HEK293 (cell line): Measurements from ENCODE around the gene RAD51AP1.

Source experiments
- CTCF ChIA-PET: fragments of 350-600 bp; formaldehyde crosslinking; extraction: SDS; loops from one replicate; lab custom pipeline; 2021; ENCODE audit warnings: antibody characterized with exemption; lab: Yijun Ruan, JAX
- POLR2A ChIA-PET: fragments of 300-600 bp; formaldehyde crosslinking; extraction: SDS; loops from one replicate; lab custom pipeline; 2020; ENCODE audit warnings: antibody characterized with exemption, inconsistent platforms; lab: Yijun Ruan, JAX
- H3K27ac ChIP-seq: fragments of 200-500 bp; sonication (Bioruptor generic); 2 replicates; pipeline ENCODE4 v1.5.1; 2014; ENCODE audit warnings: low read depth, low read length, control low read depth, inconsistent platforms; ENCODE audit errors: extremely low read depth
- H3K36me3 ChIP-seq, 2 experiments: fragments of 200-500 bp in 1 of 2; sonication (Bioruptor generic) in 1 of 2; 1 replicate in 1 of 2; 2 replicates in 1 of 2; pipeline ENCODE4 v1.5.1; 2014 to 2017; ENCODE audit warnings: inconsistent platforms in 2 of 2, low read length in 2 of 2; ENCODE audit not compliant: control insufficient read depth in 2 of 2, insufficient read depth in 1 of 2
- H3K4me1 ChIP-seq: fragments of 200-500 bp; sonication (Bioruptor generic); 2 replicates; pipeline ENCODE4 v1.5.1; 2014; ENCODE audit warnings: mild to moderate bottlenecking, low read length, inconsistent platforms; ENCODE audit not compliant: control insufficient read depth, insufficient read depth
- H3K4me3 ChIP-seq: 2 replicates; pipeline ENCODE4 v1.5.1; 2011; ENCODE audit warnings: low read depth, mild to moderate bottlenecking, control low read depth, low read length, moderate library complexity
- H3K9me3 ChIP-seq: fragments of 200-500 bp; sonication (Bioruptor generic); 2 replicates; pipeline ENCODE4 v1.5.1; 2014; ENCODE audit warnings: low read depth, low read length, inconsistent platforms; ENCODE audit not compliant: control insufficient read depth, insufficient read depth
- HOXA7 ChIP-seq: sonication (generic); formaldehyde crosslinking; IDR thresholded peaks from 2 replicates; pipeline ENCODE4 v1.8.1; 2022; ENCODE audit warnings: missing genetic modification reagents, borderline replicate concordance
- KLF17 ChIP-seq: fragments of 450-650 bp; formaldehyde crosslinking; IDR thresholded peaks from 2 replicates; pipeline ENCODE4 v1.5.1; 2016; ENCODE audit warnings: missing biosample characterization, missing genetic modification characterization
- OVOL3 ChIP-seq: fragments of 450-650 bp; formaldehyde crosslinking; IDR thresholded peaks from 2 replicates; pipeline ENCODE4 v1.5.1; 2016; ENCODE audit warnings: missing biosample characterization, missing genetic modification characterization
- PRDM4 ChIP-seq: fragments of 450-650 bp; formaldehyde crosslinking; IDR thresholded peaks from 2 replicates; pipeline ENCODE4 v1.5.1; 2017; ENCODE audit warnings: missing biosample characterization, missing genetic modification characterization
- REPIN1 ChIP-seq: fragments of 450-650 bp; formaldehyde crosslinking; IDR thresholded peaks from 2 replicates; pipeline ENCODE4 v1.5.1; 2017; ENCODE audit warnings: missing biosample characterization, missing genetic modification characterization, low read depth
- SALL2 ChIP-seq: fragments of 450-650 bp; formaldehyde crosslinking; IDR thresholded peaks from 2 replicates; pipeline ENCODE4 v1.5.0; 2017; ENCODE audit warnings: missing biosample characterization, mild to moderate bottlenecking, missing genetic modification characterization, borderline replicate concordance
- YY2 ChIP-seq: fragments of 450-650 bp; formaldehyde crosslinking; IDR thresholded peaks from 2 replicates; pipeline ENCODE4 v1.5.1; 2016; ENCODE audit warnings: missing biosample characterization, missing genetic modification characterization
- ZNF138 ChIP-seq: fragments of 450-650 bp; formaldehyde crosslinking; IDR thresholded peaks from 2 replicates; pipeline ENCODE4 v1.5.1; 2016; ENCODE audit warnings: missing biosample characterization, missing genetic modification characterization, borderline replicate concordance
- ZNF148 ChIP-seq: fragments of 450-650 bp; formaldehyde crosslinking; IDR thresholded peaks from 2 replicates; pipeline ENCODE4 v1.5.0; 2017; ENCODE audit warnings: missing biosample characterization, missing genetic modification characterization, borderline replicate concordance
- ZNF175 ChIP-seq: fragments of 450-650 bp; formaldehyde crosslinking; IDR thresholded peaks from 2 replicates; pipeline ENCODE4 v1.5.1; 2016; ENCODE audit warnings: missing biosample characterization, missing genetic modification characterization
- ZNF302 ChIP-seq: fragments of 450-650 bp; formaldehyde crosslinking; IDR thresholded peaks from 2 replicates; pipeline ENCODE4 v1.5.1; 2016; ENCODE audit warnings: missing biosample characterization, missing genetic modification characterization, low read depth
- ZNF544 ChIP-seq: fragments of 450-650 bp; formaldehyde crosslinking; IDR thresholded peaks from 2 replicates; pipeline ENCODE4 v1.5.0; 2017; ENCODE audit warnings: missing biosample characterization, missing genetic modification characterization
- ZNF571 ChIP-seq: fragments of 450-650 bp; formaldehyde crosslinking; IDR thresholded peaks from 2 replicates; pipeline ENCODE4 v1.5.0; 2017; ENCODE audit warnings: missing biosample characterization, missing genetic modification characterization
- ZNF600 ChIP-seq: fragments of 450-650 bp; formaldehyde crosslinking; IDR thresholded peaks from 2 replicates; pipeline ENCODE4 v1.5.1; 2016; ENCODE audit warnings: missing biosample characterization, missing genetic modification characterization
- ZNF610 ChIP-seq: fragments of 450-650 bp; formaldehyde crosslinking; IDR thresholded peaks from 2 replicates; pipeline ENCODE4 v1.5.1; 2016; ENCODE audit warnings: missing biosample characterization, missing genetic modification characterization, borderline replicate concordance
- ZNF621 ChIP-seq: fragments of 450-650 bp; formaldehyde crosslinking; IDR thresholded peaks from 2 replicates; pipeline ENCODE4 v1.5.1; 2017; ENCODE audit warnings: missing biosample characterization, missing genetic modification characterization
- ZNF624 ChIP-seq: fragments of 450-650 bp; formaldehyde crosslinking; IDR thresholded peaks from 2 replicates; pipeline ENCODE4 v1.5.1; 2017; ENCODE audit warnings: missing biosample characterization, missing genetic modification characterization
- ZNF654 ChIP-seq: fragments of 450-650 bp; formaldehyde crosslinking; IDR thresholded peaks from 2 replicates; pipeline ENCODE4 v1.5.1; 2016; ENCODE audit warnings: low read depth, missing biosample characterization, missing genetic modification characterization
- ZNF776 ChIP-seq: fragments of 450-650 bp; formaldehyde crosslinking; IDR thresholded peaks from 2 replicates; pipeline ENCODE4 v1.5.0; 2017; ENCODE audit warnings: missing biosample characterization, missing genetic modification characterization, borderline replicate concordance
- ZSCAN5A ChIP-seq: fragments of 450-650 bp; formaldehyde crosslinking; IDR thresholded peaks from 2 replicates; pipeline ENCODE4 v1.5.1; 2016; ENCODE audit warnings: missing biosample characterization, missing genetic modification characterization
- ZXDB ChIP-seq: fragments of 450-650 bp; formaldehyde crosslinking; IDR thresholded peaks from 2 replicates; pipeline ENCODE4 v1.5.1; 2016; ENCODE audit warnings: missing biosample characterization, missing genetic modification characterization
- TF ChIP-seq, protein P1 (sequence below): fragments of 450-650 bp; formaldehyde crosslinking; IDR thresholded peaks from 2 replicates; pipeline ENCODE4 v1.5.1; 2016; ENCODE audit warnings: missing biosample characterization, missing genetic modification characterization, low read depth

RAD51AP1 gene

DNA sequence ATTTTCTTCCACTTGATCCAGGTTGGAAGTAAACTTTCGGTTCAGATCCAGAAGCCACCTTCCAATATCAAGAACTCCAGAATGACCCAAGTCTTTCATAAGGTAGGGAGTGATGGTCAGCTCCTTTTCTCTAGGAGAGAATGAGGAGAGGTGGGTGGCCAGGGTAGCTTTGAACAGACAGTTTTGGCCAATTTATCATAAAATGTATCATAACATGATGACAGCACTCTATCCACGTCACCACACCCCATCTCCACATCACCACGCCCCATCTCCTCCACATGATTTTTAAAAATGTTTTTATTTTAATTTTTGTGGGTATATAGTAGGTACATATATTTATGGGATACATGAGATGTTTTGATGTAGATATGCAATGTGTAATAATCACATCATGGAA lies 50.2 kb downstream of the RAD51AP1 start:
- CTCF ChIA-PET, result interaction anchor here (0.6 kb wide), 1 partner anchor 268 kb away, joined by 4 read pairs; no protein-coding TSS in a partner anchor
- POLR2A ChIA-PET, result no interaction called here
- no peak overlapping the region for H3K4me3 ChIP-seq

DNA sequence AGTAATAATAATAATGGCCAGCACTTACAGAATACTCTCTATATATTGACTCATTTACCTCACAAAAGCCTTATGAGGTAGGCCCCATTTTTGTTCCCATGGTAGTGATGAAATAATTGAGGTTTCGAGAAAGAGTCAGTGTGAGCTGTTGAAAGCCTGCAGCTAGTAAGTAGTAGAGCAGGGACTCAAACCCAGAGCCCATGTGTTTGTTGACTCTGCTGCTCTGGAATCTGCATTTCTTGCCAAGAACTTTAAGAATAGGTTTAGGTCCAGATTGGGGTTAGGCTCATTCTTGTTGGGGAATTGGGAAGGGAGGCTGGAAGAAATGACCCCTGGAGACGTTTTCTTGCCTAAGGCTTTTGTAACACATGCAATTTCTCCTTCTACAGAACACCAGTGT lies 51.3 kb downstream of the RAD51AP1 start:
- Histone ChIP-seq H3K4me1 (no peaks in the 10 kb centered on the region), H3K9me3 (no peaks in the 10 kb centered on the region), H3K36me3 (no peaks in the 10 kb centered on the region), H3K4me3 (no peak overlapping the region), H3K27ac (no peak overlapping the region)
- ChIA-PET POLR2A (no interaction called here), CTCF (interaction anchor here (0.6 kb wide), 1 partner anchor 431 kb away, joined by 3 read pairs; no protein-coding TSS in a partner anchor)
- TF ChIP-seq ZNF302 (tag by site-specific recombination), result no peak
- no peak for TF ChIP-seq PRDM4 (tag by site-specific recombination)
- no peak for TF ChIP-seq ZNF624 (tag by site-specific recombination)
- TF ChIP-seq ZNF600 (tag by site-specific recombination), result no peak
- TF ChIP-seq ZNF138 (tag by site-specific recombination), result no peak
- TF ChIP-seq ZSCAN5A, result no peak
- TF ChIP-seq ZNF175 (tag by site-specific recombination), result no peak
- TF ChIP-seq, protein P1, sequence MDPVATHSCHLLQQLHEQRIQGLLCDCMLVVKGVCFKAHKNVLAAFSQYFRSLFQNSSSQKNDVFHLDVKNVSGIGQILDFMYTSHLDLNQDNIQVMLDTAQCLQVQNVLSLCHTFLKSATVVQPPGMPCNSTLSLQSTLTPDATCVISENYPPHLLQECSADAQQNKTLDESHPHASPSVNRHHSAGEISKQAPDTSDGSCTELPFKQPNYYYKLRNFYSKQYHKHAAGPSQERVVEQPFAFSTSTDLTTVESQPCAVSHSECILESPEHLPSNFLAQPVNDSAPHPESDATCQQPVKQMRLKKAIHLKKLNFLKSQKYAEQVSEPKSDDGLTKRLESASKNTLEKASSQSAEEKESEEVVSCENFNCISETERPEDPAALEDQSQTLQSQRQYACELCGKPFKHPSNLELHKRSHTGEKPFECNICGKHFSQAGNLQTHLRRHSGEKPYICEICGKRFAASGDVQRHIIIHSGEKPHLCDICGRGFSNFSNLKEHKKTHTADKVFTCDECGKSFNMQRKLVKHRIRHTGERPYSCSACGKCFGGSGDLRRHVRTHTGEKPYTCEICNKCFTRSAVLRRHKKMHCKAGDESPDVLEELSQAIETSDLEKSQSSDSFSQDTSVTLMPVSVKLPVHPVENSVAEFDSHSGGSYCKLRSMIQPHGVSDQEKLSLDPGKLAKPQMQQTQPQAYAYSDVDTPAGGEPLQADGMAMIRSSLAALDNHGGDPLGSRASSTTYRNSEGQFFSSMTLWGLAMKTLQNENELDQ (tag by site-specific recombination), result no peak
- no peak for TF ChIP-seq ZNF571 (tag by site-specific recombination)

More for the DNA sequence above, 50.2 kb downstream of the RAD51AP1 start:
- Histone ChIP-seq H3K9me3 (no peaks in the 10 kb centered on the region), H3K36me3 (no peaks in the 10 kb centered on the region), H3K4me1 (no peaks in the 10 kb centered on the region), H3K27ac (no peak overlapping the region)
- no peak for TF ChIP-seq ZNF776 (tag by site-specific recombination)
- TF ChIP-seq KLF17, result no peak

- ChIA-PET CTCF (interaction anchor here (0.6 to 2.5 kb wide), 4 partner anchors 14 to 167 kb away, joined by 3 to 18 read pairs (median 3); no protein-coding TSS in a partner anchor), POLR2A (no interaction called here)
- no peak overlapping the region for H3K4me3 ChIP-seq
- H3K36me3 ChIP-seq, result no peaks in the 10 kb centered on the region
- no peaks in the 10 kb centered on the region for H3K4me1 ChIP-seq
- H3K27ac ChIP-seq, result no peak overlapping the region
- H3K9me3 ChIP-seq, result no peaks in the 10 kb centered on the region
- TF ChIP-seq SALL2 (tag by site-specific recombination) (no peak), OVOL3 (tag by site-specific recombination) (no peak), ZNF654 (tag by site-specific recombination) (no peak), ZNF610 (tag by site-specific recombination) (no peak), ZNF148 (no peak), REPIN1 (tag by site-specific recombination) (no peak), YY2 (tag by site-specific recombination) (no peak), HOXA7 (CRISPR knock-in tag) (no peak), ZNF544 (tag by site-specific recombination) (no peak), ZXDB (tag by site-specific recombination) (no peak), ZNF621 (tag by site-specific recombination) (no peak)
Measured at GRCh38 chr12:4591180-4591687, 52.5 kb downstream of the RAD51AP1 start.
